Activated CD4-positive, alpha-beta T cell treated with anti-CD3 and anti-CD28 coated beads for 36 hours (primary cell): Measurements from ENCODE around the gene STK39. TPM values are rescaled to one million over a fixed set of nuclear protein-coding genes. Genes with fewer than 3 reads are reported as not detected.

Experiments used
- ATAC-seq: fragments of 200-7000 bp; cut with Tn5 transposase; one replicate; pipeline ENCODE4 v1.10.0; 2021; ENCODE audit warnings: mild to moderate bottlenecking, moderate library complexity
- CTCF ChIA-PET: fragments of 350-600 bp; sonication (Branson Sonifier 250); formaldehyde crosslinking; loops from one replicate; lab custom pipeline; 2021; ENCODE audit warnings: antibody characterized with exemption; lab: Charles Lee
- POLR2A ChIA-PET: fragments of 350-600 bp; sonication (Branson Sonifier 250); formaldehyde crosslinking; loops from one replicate; lab custom pipeline; 2021; ENCODE audit warnings: antibody characterized with exemption, inconsistent platforms; lab: Charles Lee
- DNase-seq: peaks from one replicate; pipeline ENCODE4 v3.0.0-alpha.2; 2020
- H3K27ac Mint-ChIP-seq: one replicate; pipeline ENCODE4 v1.8.0; 2021; ENCODE audit warnings: mixed read lengths
- H3K27me3 Mint-ChIP-seq: one replicate; pipeline ENCODE4 v1.8.0; 2021; ENCODE audit warnings: mixed read lengths
- H3K36me3 Mint-ChIP-seq: one replicate; pipeline ENCODE4 v1.8.0; 2021; ENCODE audit warnings: low read depth, mixed read lengths
- H3K4me1 Mint-ChIP-seq: one replicate; pipeline ENCODE4 v1.8.0; 2021; ENCODE audit warnings: mixed read lengths
- H3K4me3 Mint-ChIP-seq: one replicate; pipeline ENCODE4 v1.8.0; 2021; ENCODE audit warnings: mild to moderate bottlenecking, moderate library complexity, mixed read lengths
- H3K9me3 Mint-ChIP-seq: one replicate; pipeline ENCODE4 v1.8.0; 2021; ENCODE audit warnings: low read depth, mixed read lengths
- intact Hi-C, 2 experiments: fragments of 100-400 bp; cut with DNase I in 1 of 2; cut with micrococcal nuclease in 1 of 2; formaldehyde crosslinking; loops; one replicate each; pipeline versions ENCODE4 v1.14.2 to v1.15.1; 2022 to 2024; cut with DNase I, micrococcal nuclease
- total RNA-seq, 2 experiments: library from RNA; stranded (reverse); gene quantifications; one replicate each; pipeline ENCODE4 v1.2.3, GENCODE V29; 2021

STK39 gene
- total RNA-seq, 2 experiments from 2014 or later = 42.1 to 44.5 TPM

DNA sequence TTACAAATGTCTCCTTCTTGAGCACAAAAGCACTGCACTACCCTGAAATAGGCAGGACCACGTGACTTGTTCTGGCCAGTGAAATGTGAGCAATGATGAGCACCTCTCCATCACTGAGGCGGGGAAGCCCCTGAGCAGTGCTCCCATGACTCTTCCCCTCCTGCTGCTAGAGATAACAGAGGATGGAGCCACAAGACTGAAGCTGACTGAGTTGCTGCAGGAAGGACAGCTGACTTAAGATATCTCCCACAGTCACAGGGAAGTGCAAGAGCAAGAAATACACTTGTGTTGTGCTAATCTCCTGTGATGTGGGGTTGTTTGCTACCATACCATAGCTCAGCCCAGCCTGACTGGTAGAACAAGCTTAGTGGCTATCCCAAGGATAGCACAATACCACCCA, 38.7 kb downstream of the STK39 start:
- DNase-seq (peak; percentile 61), ATAC-seq (peak; percentile 10)
- peak overlapping the region; percentile 80 for H3K27ac Mint-ChIP-seq
- no peaks in the 10 kb centered on the region for H3K27me3 Mint-ChIP-seq
- no peak overlapping the region for H3K4me3 Mint-ChIP-seq
- ChIA-PET CTCF (interaction anchor here (0.6 to 2.1 kb wide), 4 partner anchors 12 to 90 kb away, joined by 3 to 8 read pairs (median 4); no protein-coding TSS in a partner anchor), POLR2A (no interaction called here)
- H3K4me1 Mint-ChIP-seq = peaks cover 72% of the 10 kb centered on the region
- H3K9me3 Mint-ChIP-seq = peaks cover 3% of the 10 kb centered on the region
- peaks cover 29% of the 10 kb centered on the region for H3K36me3 Mint-ChIP-seq
- intact Hi-C loops = no loop called here

DNA sequence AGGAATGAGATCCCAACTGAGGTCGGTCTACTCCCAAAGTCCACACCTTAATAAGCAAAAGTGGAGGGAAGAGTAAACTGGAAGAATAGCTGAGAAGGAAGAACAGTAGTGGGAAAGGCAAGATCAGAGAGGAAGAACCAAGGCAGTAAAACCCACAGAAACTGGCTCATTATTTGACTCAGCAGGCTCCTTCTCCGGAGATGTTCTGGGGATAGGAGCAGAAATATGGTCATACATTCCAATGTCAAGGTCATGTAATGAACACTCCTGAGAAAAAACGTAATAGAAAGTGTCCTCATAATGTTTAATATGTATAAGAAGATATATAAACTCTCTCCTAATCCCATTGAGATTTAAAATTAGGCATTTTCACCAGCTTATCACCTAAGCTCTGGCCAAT, 39.5 kb downstream of the STK39 start:
- intact Hi-C loops = no loop called here
- peaks cover 68% of the 10 kb centered on the region for H3K4me1 Mint-ChIP-seq
- ATAC-seq (no peak), DNase-seq (no peak)
- no peak overlapping the region for H3K27ac Mint-ChIP-seq
- H3K36me3 Mint-ChIP-seq = peaks cover 30% of the 10 kb centered on the region
- peaks cover 3% of the 10 kb centered on the region for H3K9me3 Mint-ChIP-seq
- no peaks in the 10 kb centered on the region for H3K27me3 Mint-ChIP-seq
- ChIA-PET POLR2A (no interaction called here), CTCF (interaction anchor here (1.0 to 2.1 kb wide), 3 partner anchors 11 to 39 kb away, joined by 3 to 8 read pairs (median 4); no protein-coding TSS in a partner anchor)
- H3K4me3 Mint-ChIP-seq = no peak overlapping the region

DNA sequence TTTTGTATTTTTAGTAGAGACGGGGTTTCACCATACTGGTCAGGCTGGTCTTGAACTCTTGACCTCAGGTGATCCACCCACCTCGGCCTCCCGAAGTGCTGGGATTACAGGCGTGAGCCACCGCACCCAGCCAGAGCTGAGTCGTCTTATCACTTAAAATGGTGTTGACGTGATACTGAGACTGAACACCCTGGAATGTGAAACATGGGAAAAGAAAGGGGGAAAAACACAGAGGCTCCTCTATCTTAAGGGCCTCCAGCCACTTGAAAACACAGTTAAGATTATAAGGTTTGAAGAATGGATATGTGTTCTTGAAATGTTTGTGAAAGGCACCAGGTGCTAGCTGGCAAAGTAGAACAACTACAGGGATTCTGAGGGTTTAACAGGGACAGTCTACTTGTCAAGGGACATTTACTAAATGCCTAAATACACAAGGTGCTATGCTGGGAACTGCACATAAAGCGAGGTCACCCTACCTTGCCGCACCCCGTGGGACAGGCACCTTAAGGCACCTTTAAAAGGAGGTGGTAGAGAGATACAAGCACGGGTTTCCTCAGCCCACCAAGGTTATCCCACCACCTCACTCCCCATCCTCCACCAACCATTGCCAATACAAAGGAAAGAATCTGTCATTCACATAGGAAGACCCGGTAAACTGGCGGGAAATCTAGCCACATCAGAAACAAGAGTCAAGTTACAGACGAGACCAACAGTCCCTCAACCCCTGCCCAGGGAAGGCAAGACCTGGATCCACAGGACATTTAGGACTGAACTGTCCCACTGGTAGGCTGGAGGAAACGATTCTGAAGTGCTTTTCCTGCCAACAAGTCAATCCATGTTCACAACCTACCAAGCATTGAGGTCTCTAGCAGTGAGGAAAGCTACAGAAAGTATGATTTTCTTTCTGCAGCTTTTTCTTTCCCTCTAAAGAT, 43.4 kb downstream of the STK39 start:
- ATAC-seq = no peak
- DNase-seq = no peak
- POLR2A ChIA-PET = no interaction called here
- Mint-ChIP-seq H3K4me3 (no peak overlapping the region), H3K27ac (no peak overlapping the region), H3K27me3 (no peaks in the 10 kb centered on the region), H3K9me3 (peaks cover 3% of the 10 kb centered on the region), H3K4me1 (peaks cover 67% of the 10 kb centered on the region), H3K36me3 (peaks cover 22% of the 10 kb centered on the region)
- CTCF ChIA-PET = no interaction called here
- intact Hi-C loops = no loop called here

DNA sequence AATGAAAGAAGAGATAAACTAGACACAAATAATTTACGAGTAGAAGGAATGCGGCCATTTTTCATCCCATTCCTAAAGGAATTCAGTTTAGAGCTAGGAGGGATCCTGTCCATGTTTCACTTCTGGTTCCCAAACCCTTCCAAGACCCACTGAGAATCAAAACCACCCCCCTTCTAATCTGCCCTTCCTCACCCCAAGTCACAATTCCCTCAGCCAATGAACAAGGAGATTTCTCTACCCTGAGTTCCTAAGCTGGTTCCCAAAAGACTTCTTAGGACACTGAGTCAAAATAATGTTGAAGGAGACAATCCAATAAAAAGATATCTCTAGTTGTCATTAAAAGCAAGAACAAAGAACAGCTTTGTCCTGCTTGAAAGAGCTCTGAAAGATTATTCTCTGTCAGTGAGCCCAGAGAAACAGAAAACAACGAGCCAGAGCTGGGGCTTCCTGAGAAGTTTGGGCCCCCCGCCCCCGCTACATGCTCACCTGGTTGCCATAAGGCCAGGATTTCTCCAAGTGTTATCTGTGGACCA, 45.7 kb downstream of the STK39 start:
- H3K27ac Mint-ChIP-seq = peak overlapping the region; percentile 0
- no peak for DNase-seq
- peaks cover 61% of the 10 kb centered on the region for H3K4me1 Mint-ChIP-seq
- ATAC-seq = no peak
- H3K27me3 Mint-ChIP-seq = no peaks in the 10 kb centered on the region
- H3K4me3 Mint-ChIP-seq = no peak overlapping the region
- ChIA-PET POLR2A (no interaction called here), CTCF (interaction anchor here (0.7 to 1.3 kb wide), 3 partner anchors 26 to 156 kb away, joined by 3 to 4 read pairs (median 3); no protein-coding TSS in a partner anchor)
- peaks cover 17% of the 10 kb centered on the region for H3K36me3 Mint-ChIP-seq
- H3K9me3 Mint-ChIP-seq = peaks cover 2% of the 10 kb centered on the region
- intact Hi-C loops = no loop called here

DNA sequence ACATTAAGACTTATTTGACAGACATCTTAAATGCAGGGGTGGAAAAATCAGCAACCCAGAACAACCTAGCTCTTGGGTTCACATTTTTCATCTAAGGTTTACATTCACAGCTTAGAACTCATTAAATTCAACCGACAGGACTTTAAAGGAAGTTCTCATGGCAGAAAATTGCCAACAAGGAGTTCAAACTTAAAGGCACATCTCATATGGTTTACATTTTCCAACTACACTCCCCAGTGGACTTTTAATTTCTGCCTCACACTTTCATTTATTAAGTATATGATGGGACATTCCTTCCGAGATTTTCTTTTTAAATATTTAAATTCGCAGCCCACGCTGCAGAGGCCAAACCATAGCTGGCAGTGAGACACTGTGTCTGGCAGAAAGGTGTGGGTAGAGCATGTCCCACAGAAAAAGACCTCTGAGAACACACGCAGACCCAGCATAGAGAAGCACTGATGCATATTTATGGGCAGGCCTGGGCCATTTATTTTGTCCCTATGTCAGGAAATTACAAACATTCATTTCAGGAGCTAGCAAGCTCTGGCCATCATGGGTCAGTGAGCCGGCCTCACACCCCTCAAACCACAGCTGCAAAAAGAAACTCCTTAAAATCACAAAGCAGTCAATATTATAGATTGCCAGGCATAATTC, 46.3 kb downstream of the STK39 start:
- DNase-seq (no peak), ATAC-seq (no peak)
- H3K36me3 Mint-ChIP-seq = peaks cover 13% of the 10 kb centered on the region
- H3K27ac Mint-ChIP-seq = peak overlapping the region; percentile 0
- POLR2A ChIA-PET = interaction anchor here (0.6 kb wide), 1 partner anchor 807 kb away, joined by 3 read pairs; no protein-coding TSS in a partner anchor
- CTCF ChIA-PET = interaction anchor here (0.6 to 1.3 kb wide), 3 partner anchors 26 to 945 kb away, joined by 3 to 4 read pairs (median 3); no protein-coding TSS in a partner anchor
- H3K27me3 Mint-ChIP-seq = no peaks in the 10 kb centered on the region
- intact Hi-C loops = no loop called here
- peaks cover 65% of the 10 kb centered on the region for H3K4me1 Mint-ChIP-seq
- H3K9me3 Mint-ChIP-seq = peaks cover 2% of the 10 kb centered on the region
- no peak overlapping the region for H3K4me3 Mint-ChIP-seq

DNA sequence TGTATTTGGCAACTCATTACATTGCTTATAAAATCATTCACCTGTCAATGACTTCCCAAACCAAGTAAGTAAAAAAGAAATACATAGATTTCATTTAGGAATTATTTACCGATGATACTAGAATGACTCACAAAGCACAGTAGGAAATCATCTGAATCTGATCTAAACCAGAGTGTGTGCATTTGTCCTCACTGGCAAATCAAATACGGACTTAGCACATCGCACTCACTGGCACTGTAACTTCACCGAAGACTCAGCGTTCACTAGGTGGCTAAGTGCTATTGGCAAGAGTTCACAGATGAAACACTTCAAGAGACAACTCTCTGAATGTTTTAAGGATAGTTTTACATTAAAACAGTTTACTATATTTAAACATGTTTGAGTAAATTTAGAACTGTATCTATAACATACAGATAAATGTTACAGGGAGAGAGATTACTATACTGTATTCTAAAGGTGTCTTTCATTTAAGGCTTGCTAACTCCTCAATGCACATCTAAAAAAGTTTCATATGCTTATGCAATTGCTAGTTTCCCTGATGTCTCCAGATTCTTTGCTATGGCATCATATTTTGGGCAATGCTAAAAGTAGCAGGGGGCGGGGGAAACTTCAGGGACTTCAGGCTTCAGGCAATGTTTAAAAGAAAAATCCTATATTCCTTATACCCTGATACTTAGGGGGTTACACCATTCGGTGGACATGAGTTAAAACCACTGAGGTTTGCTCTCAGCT, 48.8 kb downstream of the STK39 start:
- Mint-ChIP-seq H3K4me1 (peaks cover 77% of the 10 kb centered on the region), H3K27ac (no peak overlapping the region), H3K4me3 (no peak overlapping the region), H3K27me3 (no peaks in the 10 kb centered on the region), H3K36me3 (peaks cover 13% of the 10 kb centered on the region), H3K9me3 (no peaks in the 10 kb centered on the region)
- POLR2A ChIA-PET = no interaction called here
- CTCF ChIA-PET = interaction anchor here (0.6 to 1.8 kb wide), 3 partner anchors 8 to 14 kb away, joined by 3 to 4 read pairs (median 3); no protein-coding TSS in a partner anchor
- DNase-seq (no peak), ATAC-seq (no peak)
- intact Hi-C loops = no loop called here

DNA sequence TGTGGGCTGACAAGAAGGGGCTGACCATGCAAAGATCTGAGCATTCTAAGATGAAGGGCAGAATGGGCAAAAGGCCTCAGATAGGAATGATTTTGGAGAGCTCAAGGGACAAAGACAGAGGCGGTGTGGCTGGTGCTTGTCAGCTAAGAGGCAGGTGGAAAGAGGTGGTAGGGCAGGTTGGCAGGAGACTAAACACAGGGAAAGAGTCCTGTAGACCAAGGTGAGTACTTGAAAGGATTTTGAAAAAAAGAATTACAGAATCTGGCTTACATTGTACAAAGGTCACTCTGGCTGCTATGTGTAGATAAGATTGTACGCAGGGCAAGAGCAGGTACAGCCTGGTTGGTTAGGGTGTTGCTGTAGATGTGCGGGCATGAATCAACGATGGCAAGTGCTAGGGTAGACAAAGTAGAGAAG, 50.6 kb downstream of the STK39 start:
- CTCF ChIA-PET = interaction anchor here (1.6 to 2.9 kb wide), 2 partner anchors 11 to 14 kb away, joined by 8 to 20 read pairs; no protein-coding TSS in a partner anchor
- ATAC-seq (no peak), DNase-seq (no peak)
- H3K27ac Mint-ChIP-seq = peak overlapping the region; percentile 14
- POLR2A ChIA-PET = interaction anchor here (0.8 kb wide), 1 partner anchor 22 kb away, joined by 5 read pairs; no protein-coding TSS in a partner anchor
- H3K4me1 Mint-ChIP-seq = peaks cover 83% of the 10 kb centered on the region
- no peaks in the 10 kb centered on the region for H3K9me3 Mint-ChIP-seq
- peaks cover 9% of the 10 kb centered on the region for H3K36me3 Mint-ChIP-seq
- H3K27me3 Mint-ChIP-seq = no peaks in the 10 kb centered on the region
- H3K4me3 Mint-ChIP-seq = no peak overlapping the region
- intact Hi-C loops = no loop called here

DNA sequence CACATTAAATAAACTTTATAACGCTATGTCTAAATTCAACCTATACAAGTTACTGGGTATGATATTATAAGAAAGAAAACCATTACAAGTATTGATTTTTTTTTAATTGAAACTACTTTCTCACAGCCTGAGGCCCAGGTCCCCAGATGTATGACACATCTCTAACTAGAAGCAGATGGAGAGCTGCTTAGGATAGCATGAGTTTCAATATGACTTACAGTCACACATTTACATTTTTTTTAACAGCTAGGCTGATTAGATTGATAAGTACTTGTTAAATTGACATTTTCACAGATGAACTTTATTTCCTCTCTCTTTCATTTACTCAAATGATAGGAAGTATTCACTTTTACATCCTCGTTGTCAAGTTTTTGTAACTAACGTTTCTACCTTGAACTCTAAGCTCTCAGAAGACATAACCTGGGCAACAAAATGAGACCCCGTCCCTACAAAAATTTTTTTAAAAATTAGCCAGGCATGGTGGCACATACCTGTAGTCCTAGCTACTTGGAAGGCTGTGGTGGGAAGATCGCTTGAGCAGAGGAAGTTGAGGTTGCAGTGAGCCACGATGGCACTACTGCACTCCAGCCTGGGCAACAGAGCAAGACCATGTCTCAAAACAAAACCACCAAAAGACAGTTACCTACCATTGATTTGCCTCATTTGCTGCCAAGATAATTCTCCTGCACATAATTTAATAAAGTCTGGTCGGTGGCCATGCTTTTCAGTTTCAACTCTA, 52.4 kb downstream of the STK39 start:
- Mint-ChIP-seq H3K4me3 (peak overlapping the region; percentile 54), H3K27ac (peak overlapping the region; percentile 95), H3K36me3 (peaks cover 12% of the 10 kb centered on the region), H3K27me3 (no peaks in the 10 kb centered on the region), H3K4me1 (peaks cover 80% of the 10 kb centered on the region), H3K9me3 (no peaks in the 10 kb centered on the region)
- ChIA-PET POLR2A (interaction anchor here (0.7 to 2.2 kb wide), 3 partner anchors 16 to 295 kb away, joined by 3 to 18 read pairs (median 4); no protein-coding TSS in a partner anchor), CTCF (interaction anchor here (0.5 to 2.9 kb wide), 6 partner anchors 13 to 598 kb away, joined by 3 to 20 read pairs (median 4); no protein-coding TSS in a partner anchor)
- peak; percentile 85 for ATAC-seq
- DNase-seq = peak; percentile 62
- intact Hi-C loops = loop anchor here (1.0 to 2.0 kb wide), 5 partner anchors 16 to 52 kb away; partner anchors contain the start of gene STK39 (in 1 of the 2)

DNA sequence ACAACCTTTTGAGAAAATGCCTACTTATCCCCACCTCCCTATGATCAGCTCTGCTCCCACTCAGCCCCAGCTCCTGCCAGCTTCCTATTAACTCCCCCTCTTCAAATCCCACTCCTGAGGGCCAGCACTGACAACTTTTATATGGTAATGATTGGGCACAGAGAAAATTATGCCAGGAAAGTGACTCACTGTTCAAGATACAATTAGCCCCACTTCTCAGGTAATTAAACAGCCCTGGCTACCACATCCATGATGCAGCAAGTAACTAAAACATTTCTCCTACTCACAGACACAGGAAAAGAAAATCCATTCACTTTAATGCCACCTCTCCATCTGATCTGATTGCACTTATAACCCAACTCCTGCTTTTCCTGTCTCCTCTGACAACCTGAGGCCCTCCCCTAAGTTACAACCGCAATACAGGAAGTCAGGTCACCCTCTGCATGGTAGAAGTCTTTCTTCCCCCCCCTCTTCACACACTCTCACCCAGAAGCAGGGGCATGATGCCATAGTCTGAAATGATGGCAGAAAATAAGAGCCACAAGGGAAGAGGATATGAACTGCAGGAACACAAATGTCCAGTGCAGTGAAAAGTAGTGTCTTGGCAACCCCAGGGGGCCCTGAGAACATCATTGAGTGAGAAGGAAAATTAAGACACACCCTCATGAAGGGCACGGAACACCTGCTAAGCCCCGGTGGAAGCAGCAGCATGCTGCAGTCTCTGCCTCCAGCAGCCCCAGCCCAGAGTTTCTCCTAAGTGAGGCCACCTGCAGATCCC, 54.4 kb downstream of the STK39 start:
- Mint-ChIP-seq H3K27ac (peak overlapping the region; percentile 72), H3K4me3 (peak overlapping the region; percentile 1), H3K27me3 (no peaks in the 10 kb centered on the region), H3K9me3 (no peaks in the 10 kb centered on the region), H3K4me1 (peaks cover 70% of the 10 kb centered on the region), H3K36me3 (peaks cover 15% of the 10 kb centered on the region)
- POLR2A ChIA-PET = no interaction called here
- CTCF ChIA-PET = interaction anchor here (1.5 to 2.2 kb wide), 2 partner anchors 12 to 32 kb away, joined by 4 to 5 read pairs; no protein-coding TSS in a partner anchor
- intact Hi-C loops = no loop called here
- DNase-seq (peak; percentile 36), ATAC-seq (peak; percentile 73)
